Hippocampal formation (tissue), 2 donors: ENCODE measurements around the gene ALPG.
"Not testable (repeated sequence)": the region's sequence is repeated elsewhere in the genome, so short reads cannot be mapped to it uniquely, and the experiment has no call there.

ENCODE experiments used
- DNase-seq, 2 donors: peaks; one replicate each; lab custom pipeline; 2025; lab: John Stamatoyannopoulos, UW

Gene ALPG

GRCh38 chr2:232406556-232407310, at the start of gene ALPG:
Gene ALPG, plus strand, starts transcription at chr2:232406844. Its CDS starts 51 bp downstream, at chr2:232406895.
- DNase-seq: no peak

- DNase-seq: no peak
These were observed 45.0 kb upstream of the ALPG start for GRCh38 chr2:232361646-232362045.

GRCh38 chr2:232362174-232362900, 44.3 kb upstream of the ALPG start:
- DNase-seq: no peak

- DNase-seq: not testable (repeated sequence)
These were observed 43.4 kb upstream of the ALPG start for GRCh38 chr2:232363064-232363783.

- no peak for DNase-seq
These were observed 42.6 kb upstream of the ALPG start for GRCh38 chr2:232363784-232364615.

- not testable (repeated sequence) for DNase-seq
These were observed 41.6 kb upstream of the ALPG start for GRCh38 chr2:232364806-232365594.

GRCh38 chr2:232365621-232366321, 40.9 kb upstream of the ALPG start:
- no peak for DNase-seq

GRCh38 chr2:232366461-232366860, 40.2 kb upstream of the ALPG start:
- not testable (repeated sequence) for DNase-seq

- DNase-seq: no peak
These were observed 39.6 kb upstream of the ALPG start for GRCh38 chr2:232367016-232367415.

- DNase-seq: no peak
These were observed 38.9 kb upstream of the ALPG start for GRCh38 chr2:232367591-232368233.

- DNase-seq: no peak
These were observed 38.3 kb upstream of the ALPG start for GRCh38 chr2:232368311-232368731.

- no peak for DNase-seq
These were observed 37.3 kb upstream of the ALPG start for GRCh38 chr2:232369126-232369951.

GRCh38 chr2:232370007-232370406, 36.6 kb upstream of the ALPG start:
- DNase-seq: not testable (repeated sequence)

GRCh38 chr2:232372231-232373208, 34.1 kb upstream of the ALPG start:
- DNase-seq: no peak

- peak in 1 of 2 donors; percentile 13 for DNase-seq
These were observed 32.3 kb upstream of the ALPG start for GRCh38 chr2:232374356-232374755.

- no peak for DNase-seq
These were observed 31.5 kb upstream of the ALPG start for GRCh38 chr2:232375164-232375563.

- no peak for DNase-seq
These were observed 30.4 kb upstream of the ALPG start for GRCh38 chr2:232376260-232376659.

- no peak for DNase-seq
These were observed 29.9 kb upstream of the ALPG start for GRCh38 chr2:232376713-232377112.
